Vagina (tissue), 2 donors: Measurements from ENCODE around the gene LYAR.

Experiments used
- CTCF ChIP-seq, 3 experiments: fragments of 450-650 bp in 2 of 3; fragments of 200-600 bp in 1 of 3; sonication (generic) in 1 of 3; IDR thresholded peaks; one replicate each; pipeline ENCODE4 v1.5.1; 2017 to 2019; ENCODE audit warnings: antibody characterized with exemption in 3 of 3, mild to moderate bottlenecking in 2 of 3, moderate library complexity in 2 of 3
- POLR2A ChIP-seq, 2 donors: fragments of 450-650 bp; IDR thresholded peaks; one replicate each; pipeline ENCODE4 v1.6.1; 2017; ENCODE audit warnings: antibody characterized with exemption in 2 of 2, mild to moderate bottlenecking in 2 of 2, moderate library complexity in 2 of 2
- POLR2AphosphoS5 ChIP-seq, 2 donors: sonication (generic); formaldehyde crosslinking; IDR thresholded peaks; one replicate each; pipeline ENCODE4 v1.9.0; 2017; ENCODE audit warnings: antibody characterized with exemption in 2 of 2, mild to moderate bottlenecking in 2 of 2, low read depth in 1 of 2; ENCODE audit not compliant: insufficient read depth in 1 of 2

DNA sequence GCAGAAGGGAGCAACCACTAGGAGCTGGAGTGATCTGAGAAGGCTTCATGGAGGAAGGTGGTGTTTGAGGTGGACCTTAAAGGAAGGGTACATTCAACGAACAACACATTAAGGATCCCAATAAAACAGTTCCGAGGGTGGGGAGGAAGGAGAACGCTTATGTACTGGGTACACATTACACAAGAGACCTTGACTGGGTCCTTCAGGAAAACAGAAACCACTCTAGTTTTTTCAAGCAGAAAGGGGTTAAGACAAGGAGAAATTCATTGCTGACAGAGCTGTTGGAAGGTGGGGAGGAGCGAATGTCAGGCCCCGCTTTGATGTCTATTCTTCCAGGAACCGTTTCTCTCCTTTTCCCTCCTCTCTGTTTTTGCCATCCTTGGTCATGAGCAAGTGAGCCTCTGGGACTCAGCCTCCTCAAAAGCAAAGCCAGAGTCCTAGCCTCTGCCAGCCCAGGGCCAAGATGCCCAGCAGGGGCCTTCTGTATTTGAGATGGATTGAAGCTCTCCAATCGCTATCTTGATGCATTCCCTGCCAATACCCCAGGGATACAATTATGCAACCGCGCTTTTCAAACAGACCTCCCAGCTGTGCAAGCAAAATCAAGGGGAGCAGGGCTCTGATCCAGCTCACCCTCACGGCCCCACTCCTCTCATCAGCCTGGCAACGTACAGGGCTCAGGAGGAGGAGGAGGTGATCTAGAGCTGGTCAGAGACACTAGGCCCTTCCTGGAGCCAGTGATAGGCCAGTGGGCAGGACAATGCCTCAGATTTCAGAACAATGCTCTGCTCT, 48.5 kb upstream of the LYAR start:
- TF ChIP-seq POLR2A (IDR thresholded peaks at IDR 0.05), result no peak
- no peak for TF ChIP-seq CTCF (IDR thresholded peaks at IDR 0.05)
- TF ChIP-seq POLR2AphosphoS5 (IDR thresholded peaks at IDR 0.05; ENCODE audit: insufficient read depth in 1 of 2, low read depth in 1 of 2), result no peak
